Astrocyte of the cerebellum (primary cell): ENCODE measurements around the gene XPNPEP1.

ENCODE experiments used
- DNase-seq: peaks from one replicate; pipeline ENCODE4 v3.0.0-alpha.2; 2011; ENCODE audit warnings: low read depth
- H3K4me3 ChIP-seq: 2 replicates; pipeline ENCODE4 v1.5.1; 2011; ENCODE audit warnings: mild to moderate bottlenecking, low read depth, low read length, moderate library complexity
- in situ Hi-C: cut with HindIII; loops from 2 replicates; pipeline ENCODE4 v1.10.0; 2017; ENCODE audit warnings: low sequenced_read_pairs
- TF ChIP-seq, protein P1 (sequence below): IDR thresholded peaks from 2 replicates; pipeline ENCODE4 v1.5.1; 2012; ENCODE audit warnings: low read length, low read depth, moderate library complexity, mild to moderate bottlenecking; ENCODE audit errors: missing control alignments

Gene XPNPEP1

GRCh38 chr10:109875151-109875568 is 48.2 kb downstream of the XPNPEP1 start:
- in situ Hi-C loops, result loop anchor here (25.0 kb wide), 2 partner anchors 212 to 412 kb away; no protein-coding TSS in a partner anchor
- TF ChIP-seq, protein P1, sequence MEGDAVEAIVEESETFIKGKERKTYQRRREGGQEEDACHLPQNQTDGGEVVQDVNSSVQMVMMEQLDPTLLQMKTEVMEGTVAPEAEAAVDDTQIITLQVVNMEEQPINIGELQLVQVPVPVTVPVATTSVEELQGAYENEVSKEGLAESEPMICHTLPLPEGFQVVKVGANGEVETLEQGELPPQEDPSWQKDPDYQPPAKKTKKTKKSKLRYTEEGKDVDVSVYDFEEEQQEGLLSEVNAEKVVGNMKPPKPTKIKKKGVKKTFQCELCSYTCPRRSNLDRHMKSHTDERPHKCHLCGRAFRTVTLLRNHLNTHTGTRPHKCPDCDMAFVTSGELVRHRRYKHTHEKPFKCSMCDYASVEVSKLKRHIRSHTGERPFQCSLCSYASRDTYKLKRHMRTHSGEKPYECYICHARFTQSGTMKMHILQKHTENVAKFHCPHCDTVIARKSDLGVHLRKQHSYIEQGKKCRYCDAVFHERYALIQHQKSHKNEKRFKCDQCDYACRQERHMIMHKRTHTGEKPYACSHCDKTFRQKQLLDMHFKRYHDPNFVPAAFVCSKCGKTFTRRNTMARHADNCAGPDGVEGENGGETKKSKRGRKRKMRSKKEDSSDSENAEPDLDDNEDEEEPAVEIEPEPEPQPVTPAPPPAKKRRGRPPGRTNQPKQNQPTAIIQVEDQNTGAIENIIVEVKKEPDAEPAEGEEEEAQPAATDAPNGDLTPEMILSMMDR, result no peak
- no peak overlapping the region for H3K4me3 ChIP-seq
- no peak for DNase-seq

DNA sequence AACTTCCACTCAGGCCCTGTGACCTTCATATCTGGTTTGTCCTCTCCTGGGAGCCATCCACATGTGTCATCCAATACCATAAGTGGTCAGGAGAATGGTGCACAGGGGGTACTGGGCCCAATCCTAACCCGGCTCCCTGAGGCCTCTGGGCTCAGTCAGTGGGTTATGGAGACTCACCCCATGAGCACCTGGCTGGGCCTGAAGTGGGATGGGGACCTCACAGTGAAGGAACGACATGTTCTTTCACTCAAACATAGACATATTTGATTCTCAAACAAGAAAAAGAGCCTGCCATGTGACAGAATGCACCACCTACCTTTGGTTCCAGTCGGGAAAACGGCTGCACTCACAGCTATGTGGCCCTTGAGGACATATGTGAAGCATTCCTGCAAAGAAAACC is 51.8 kb downstream of the XPNPEP1 start:
- in situ Hi-C loops, result no loop called here

GRCh38 chr10:109866995-109867635 is 56.2 kb downstream of the XPNPEP1 start:
- DNase-seq, result no peak
- TF ChIP-seq, protein P1, result no peak
- in situ Hi-C loops, result no loop called here
- H3K4me3 ChIP-seq, result no peak overlapping the region

More for the DNA sequence above, 51.8 kb downstream of the XPNPEP1 start:
- no peak overlapping the region for H3K4me3 ChIP-seq
- DNase-seq, result no peak
- TF ChIP-seq, protein P1, result no peak

DNA sequence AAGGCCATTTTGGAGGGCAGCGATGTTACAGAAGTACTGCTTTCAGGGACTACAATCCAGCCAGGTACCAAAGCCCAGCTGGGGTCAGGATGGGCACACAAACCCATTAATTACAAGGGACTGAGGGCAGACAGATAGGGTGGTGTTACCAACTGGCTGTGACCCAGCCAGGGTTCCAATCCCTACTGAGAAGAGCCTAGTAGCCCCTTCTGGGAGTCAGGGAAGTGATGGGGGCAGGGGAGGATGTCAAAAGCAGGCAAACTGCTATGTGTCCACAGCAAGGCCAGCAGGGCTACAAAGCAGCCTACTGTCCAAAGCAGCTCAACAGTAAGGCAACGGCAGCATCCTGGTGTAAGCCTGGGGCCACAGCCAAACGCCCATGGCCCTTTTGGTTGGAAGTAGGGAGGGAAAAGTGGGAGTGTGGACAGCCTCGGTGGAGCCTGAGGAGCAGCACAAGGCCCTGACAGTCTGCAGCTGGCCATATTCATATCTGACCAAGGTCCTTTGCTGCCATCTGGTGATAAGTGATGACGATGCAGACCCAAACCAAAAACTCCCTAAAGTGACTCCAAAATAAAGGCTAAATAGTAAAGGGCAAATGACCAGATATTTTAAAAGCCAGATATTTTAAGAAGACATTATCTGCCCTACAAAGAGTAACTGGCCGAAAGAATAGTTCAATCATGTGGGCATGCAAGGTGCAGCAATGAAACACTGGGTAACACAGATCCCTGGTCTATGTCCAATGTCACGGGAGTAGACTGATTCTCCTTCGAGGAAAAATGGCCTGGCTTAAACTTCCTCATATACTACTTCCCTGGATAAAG is 56.9 kb downstream of the XPNPEP1 start:
- DNase-seq, result no peak
- in situ Hi-C loops, result no loop called here

DNA sequence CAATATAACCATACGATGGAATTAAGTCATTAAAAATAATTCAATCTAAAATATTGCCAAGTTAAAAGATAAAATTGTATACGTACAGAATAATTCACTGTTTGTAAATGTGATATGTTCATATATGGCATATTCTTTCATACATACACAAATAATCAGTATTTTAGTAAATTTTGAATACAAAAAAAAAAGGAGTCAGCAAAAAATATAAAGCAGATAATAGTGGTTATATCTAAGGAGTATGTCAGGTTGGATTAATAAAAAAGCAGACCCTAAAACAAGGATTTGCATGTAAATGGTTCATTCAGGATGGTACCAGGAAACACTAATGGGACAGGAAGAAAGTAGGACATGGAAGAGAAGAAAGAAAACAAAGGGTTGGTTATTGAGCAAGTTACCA is 59.5 kb downstream of the XPNPEP1 start:
- in situ Hi-C loops, result no loop called here
- H3K4me3 ChIP-seq, result no peak overlapping the region
- TF ChIP-seq, protein P1, result no peak
- no peak for DNase-seq

More for the DNA sequence above, 56.9 kb downstream of the XPNPEP1 start:
- TF ChIP-seq, protein P1, result peak; percentile 41
- no peak overlapping the region for H3K4me3 ChIP-seq

DNA sequence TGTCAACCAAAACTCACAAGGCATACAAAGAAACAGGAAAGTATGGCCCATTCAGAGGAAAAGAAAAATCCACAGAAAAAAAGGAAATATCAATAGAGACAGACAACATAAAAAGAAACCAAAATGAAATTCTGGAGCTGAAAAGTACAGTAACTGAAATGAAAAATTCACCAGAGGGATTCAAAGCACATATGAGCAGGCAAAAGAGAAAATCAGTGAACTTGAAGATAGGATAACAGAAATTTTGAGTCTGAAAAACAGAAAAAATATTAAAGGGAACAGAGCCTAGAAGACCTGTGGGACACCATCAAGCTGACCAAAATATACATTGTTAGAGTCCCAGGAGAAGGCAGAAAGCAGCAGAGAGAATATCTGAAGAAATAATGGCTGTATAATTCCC is 60.6 kb downstream of the XPNPEP1 start:
- no peak for DNase-seq
- no peak overlapping the region for H3K4me3 ChIP-seq
- TF ChIP-seq, protein P1, result no peak
- in situ Hi-C loops, result no loop called here
